GM23338 (cell line): ENCODE results near the gene PROX2. TPM values are rescaled to one million over a fixed set of nuclear protein-coding genes. Genes with fewer than 3 reads are reported as not detected.

Experiments
- ATAC-seq: fragments of 200-7000 bp; cut with Tn5 transposase; 3 replicates; pipeline ENCODE4 v1.9.1; 2020
- DNase-seq: peaks from one replicate; pipeline ENCODE4 v3.0.0-alpha.2; 2015; ENCODE audit warnings: low spot score
- H2AFZ ChIP-seq: fragments of 200-600 bp; sonication (generic); 2 replicates; pipeline ENCODE4 v1.8.0; 2016; ENCODE audit warnings: antibody characterized with exemption, mild to moderate bottlenecking, moderate library complexity
- H3F3A ChIP-seq: fragments of 200-600 bp; sonication (generic); replicated peaks from 2 replicates; pipeline ENCODE4 v1.8.0; 2017; ENCODE audit warnings: antibody characterized with exemption, mixed run types, low read depth
- H3K27ac ChIP-seq: fragments of 200-600 bp; sonication (generic); 2 replicates; pipeline ENCODE4 v1.6.1; 2016; ENCODE audit warnings: low read depth
- H3K27me3 ChIP-seq: fragments of 200-600 bp; sonication (generic); 2 replicates; pipeline ENCODE4 v1.8.0; 2016; ENCODE audit warnings: mild to moderate bottlenecking, mixed run types, moderate library complexity; ENCODE audit not compliant: insufficient read depth
- H3K36me3 ChIP-seq: fragments of 200-600 bp; sonication (generic); 2 replicates; pipeline ENCODE4 v1.8.0; 2016; ENCODE audit warnings: mild to moderate bottlenecking; ENCODE audit not compliant: insufficient read depth
- H3K4me1 ChIP-seq: fragments of 200-600 bp; sonication (generic); 2 replicates; pipeline ENCODE4 v1.8.0; 2016; ENCODE audit warnings: mild to moderate bottlenecking, moderate library complexity; ENCODE audit not compliant: insufficient read depth
- H3K4me2 ChIP-seq: fragments of 200-600 bp; sonication (generic); 2 replicates; pipeline ENCODE4 v1.7.1; 2017; ENCODE audit warnings: mixed run types
- H3K4me3 ChIP-seq: fragments of 200-600 bp; sonication (generic); 2 replicates; pipeline ENCODE4 v1.6.1; 2016; ENCODE audit warnings: mixed run types
- H3K79me2 ChIP-seq: fragments of 200-600 bp; sonication (generic); replicated peaks from 2 replicates; pipeline ENCODE4 v1.8.0; 2017; ENCODE audit warnings: mild to moderate bottlenecking; ENCODE audit not compliant: insufficient read depth
- H3K9me2 ChIP-seq: fragments of 200-600 bp; sonication (generic); 2 replicates; pipeline ENCODE4 v1.8.0; 2017; ENCODE audit not compliant: insufficient read depth
- H4K20me1 ChIP-seq: fragments of 200-600 bp; sonication (generic); replicated peaks from 2 replicates; pipeline ENCODE4 v1.8.0; 2017; ENCODE audit warnings: mild to moderate bottlenecking; ENCODE audit not compliant: insufficient read depth
- H3K27ac Mint-ChIP-seq: 2 replicates; pipeline ENCODE4 v1.8.0; 2020; ENCODE audit warnings: inconsistent platforms, mild to moderate bottlenecking, moderate library complexity, mixed read lengths
- H3K27me3 Mint-ChIP-seq: 3 replicates; pipeline ENCODE4 v1.8.0; 2022; ENCODE audit warnings: low read depth, mild to moderate bottlenecking, moderate library complexity, mixed read lengths, inconsistent platforms; ENCODE audit not compliant: insufficient read depth, poor library complexity
- H3K36me3 Mint-ChIP-seq: 3 replicates; pipeline ENCODE4 v1.8.0; 2021; ENCODE audit warnings: low read depth, mild to moderate bottlenecking, inconsistent platforms, moderate library complexity, mixed read lengths
- H3K4me1 Mint-ChIP-seq: 3 replicates; pipeline ENCODE4 v1.8.0; 2020; ENCODE audit warnings: mild to moderate bottlenecking, inconsistent platforms, mixed read lengths
- H3K4me3 Mint-ChIP-seq: 3 replicates; pipeline ENCODE4 v1.8.0; 2021; ENCODE audit warnings: moderate library complexity, mild to moderate bottlenecking, inconsistent platforms, mixed read lengths
- H3K9me3 Mint-ChIP-seq: 3 replicates; pipeline ENCODE4 v1.8.0; 2020; ENCODE audit warnings: moderate library complexity, mild to moderate bottlenecking, inconsistent platforms, mixed read lengths
- CREB1 ChIP-seq: fragments of 250-450 bp; sonication (Bioruptor Pico); IDR thresholded peaks from 2 replicates; pipeline ENCODE4 v1.5.0; 2020; ENCODE audit warnings: low read depth, mild to moderate bottlenecking, moderate library complexity
- CTCF ChIP-seq, 2 experiments: fragments of 200-600 bp in 1 of 2; sonication (generic) in 1 of 2; conservative IDR thresholded peaks; 2 replicates each; pipeline versions ENCODE4 v1.5.1 to v1.6.1; 2016 to 2017; ENCODE audit warnings: antibody characterized with exemption in 2 of 2, low read depth in 2 of 2, mild to moderate bottlenecking in 2 of 2, moderate library complexity in 1 of 2
- ETS1 ChIP-seq: IDR thresholded peaks from 2 replicates; pipeline ENCODE4 v1.6.1; 2016; ENCODE audit warnings: antibody characterized with exemption
- EZH2 ChIP-seq: fragments of 200-600 bp; sonication (generic); IDR thresholded peaks from one replicate; pipeline ENCODE4 v1.8.0; 2017; ENCODE audit warnings: antibody characterized with exemption, mild to moderate bottlenecking, low read depth; ENCODE audit not compliant: unreplicated experiment
- EZH2phosphoT487 ChIP-seq: fragments of 200-600 bp; sonication (generic); IDR thresholded peaks from one replicate; pipeline ENCODE4 v1.8.1; 2018; ENCODE audit warnings: antibody characterized with exemption; ENCODE audit not compliant: unreplicated experiment
- JUNB ChIP-seq: IDR thresholded peaks from one replicate; pipeline ENCODE4 v1.6.1; 2016; ENCODE audit warnings: antibody characterized with exemption; ENCODE audit not compliant: unreplicated experiment
- NANOG ChIP-seq: IDR thresholded peaks from 2 replicates; pipeline ENCODE4 v1.6.1; 2016; ENCODE audit warnings: antibody characterized with exemption, borderline replicate concordance
- POLR2AphosphoS5 ChIP-seq: IDR thresholded peaks from 2 replicates; pipeline ENCODE4 v1.6.1; 2016; ENCODE audit warnings: antibody characterized with exemption, low read depth
- REST ChIP-seq: IDR thresholded peaks from one replicate; pipeline ENCODE4 v1.6.1; 2018; ENCODE audit warnings: antibody characterized with exemption; ENCODE audit not compliant: unreplicated experiment
- ZNF114 ChIP-seq: fragments of 250-450 bp; sonication (Bioruptor Pico); IDR thresholded peaks from 2 replicates; pipeline ENCODE4 v1.5.0; 2020; ENCODE audit warnings: mild to moderate bottlenecking, moderate library complexity
- ZNF331 ChIP-seq: fragments of 250-450 bp; sonication (Bioruptor Pico); IDR thresholded peaks from 2 replicates; pipeline ENCODE4 v1.5.0; 2020; ENCODE audit warnings: low read depth, mild to moderate bottlenecking, moderate library complexity
- polyA plus RNA-seq: library from polyadenylated mRNA; unstranded; fragments of >200 nt; fragmentation: Nextera tagmentation; extraction: Ambion mirVana; gene quantifications from 2 replicates; pipeline ENCODE4 v1.2.1, GENCODE V29; 2016
- total RNA-seq: library from RNA; depleted of rRNA; stranded (reverse); fragments of >200 nt; shearing (Covaris generic); gene quantifications from 2 replicates; pipeline ENCODE4 v1.2.3, GENCODE V29; 2014

Gene PROX2
- total and polyA plus RNA-seq, 2 experiments from 2014 or later = 0.06 TPM; not detected in 1

- Histone ChIP-seq H3K4me2 (no peak overlapping the region), H2AFZ (no peak overlapping the region), H3K4me1 (no peaks in the 10 kb centered on the region), H4K20me1 (no peaks in the 10 kb centered on the region), H3K9me2 (no peaks in the 10 kb centered on the region), H3K27me3 (no peaks in the 10 kb centered on the region), H3K4me3 (no peak overlapping the region), H3K27ac (no peak overlapping the region), H3F3A (no peaks in the 10 kb centered on the region), H3K36me3 (no peaks in the 10 kb centered on the region), H3K79me2 (no peaks in the 10 kb centered on the region)
- Mint-ChIP-seq H3K27me3 (peaks cover 1% of the 10 kb centered on the region), H3K9me3 (no peaks in the 10 kb centered on the region), H3K27ac (no peak overlapping the region), H3K4me1 (peaks cover 2% of the 10 kb centered on the region; the same call in 1 of the 3 replicates), H3K36me3 (no peaks in the 10 kb centered on the region), H3K4me3 (no peak overlapping the region)
- TF ChIP-seq CREB1 (CRISPR knock-in tag) (no peak), ZNF114 (CRISPR knock-in tag) (no peak), CTCF (conservative IDR thresholded peaks at IDR 0.05; ENCODE audit: low read depth in 2 of 2) (no peak), EZH2 (no peak), POLR2AphosphoS5 (no peak), ETS1 (no peak)
- DNase-seq (no peak), ATAC-seq (no peak)
These were observed 9.1 kb downstream of the PROX2 start for GRCh38 chr14:74866708-74867389.

GRCh38 chr14:74865156-74865555, 10.8 kb downstream of the PROX2 start:
- Histone ChIP-seq H3K4me2 (no peak overlapping the region), H3K4me3 (no peak overlapping the region), H3K27ac (no peak overlapping the region), H3K79me2 (no peaks in the 10 kb centered on the region), H3K36me3 (no peaks in the 10 kb centered on the region), H3K9me2 (no peaks in the 10 kb centered on the region), H3K4me1 (no peaks in the 10 kb centered on the region), H3K27me3 (no peaks in the 10 kb centered on the region), H3F3A (no peaks in the 10 kb centered on the region), H4K20me1 (no peaks in the 10 kb centered on the region), H2AFZ (no peak overlapping the region)
- H3K4me3 Mint-ChIP-seq = no peak overlapping the region
- no peak for ATAC-seq
- H3K27me3 Mint-ChIP-seq = peaks cover 1% of the 10 kb centered on the region
- H3K9me3 Mint-ChIP-seq = no peaks in the 10 kb centered on the region
- DNase-seq = no peak
- no peak overlapping the region for H3K27ac Mint-ChIP-seq
- no peaks in the 10 kb centered on the region for H3K36me3 Mint-ChIP-seq
- peaks cover 2% of the 10 kb centered on the region; the same call in 1 of the 3 replicates for H3K4me1 Mint-ChIP-seq
- TF ChIP-seq CREB1 (CRISPR knock-in tag) = no peak
- no peak for TF ChIP-seq JUNB
- TF ChIP-seq ZNF114 (CRISPR knock-in tag) = no peak
- TF ChIP-seq EZH2phosphoT487 = no peak
- TF ChIP-seq ZNF331 (CRISPR knock-in tag) = no peak
- TF ChIP-seq NANOG = no peak
- no peak for TF ChIP-seq REST
